ENCODE results near the gene NHERF2.

The NHERF2 gene

GRCh38 chr16:2035431-2036199, 8.9 kb downstream of the NHERF2 start:
- no peak overlapping the region for H3K27ac ChIP-seq (ENCODE audit: insufficient read depth, low read length, poor library complexity, severe bottlenecking)

GRCh38 chr16:2036200-2036966, 9.7 kb downstream of the NHERF2 start:
- Histone ChIP-seq H3K4me1 (ENCODE audit: control insufficient read depth, insufficient read depth, low read length, poor library complexity, severe bottlenecking) (no peaks in the 10 kb centered on the region), H3K4me3 (ENCODE audit: insufficient read depth, low read depth, low read length, poor library complexity, severe bottlenecking) (no peak overlapping the region), H3K9me3 (ENCODE audit: control insufficient read depth, low read length) (no peaks in the 10 kb centered on the region), H3K27ac (ENCODE audit: insufficient read depth, low read length, poor library complexity, severe bottlenecking) (no peak overlapping the region), H3K36me3 (ENCODE audit: control insufficient read depth, insufficient read depth, low read length) (no peaks in the 10 kb centered on the region), H3K27me3 (replicated peaks; ENCODE audit: control insufficient read depth, insufficient read depth, low read length, poor library complexity, severe bottlenecking) (no peaks in the 10 kb centered on the region)
- no peak for DNase-seq

More at GRCh38 chr16:2035431-2036199, 8.9 kb downstream of the NHERF2 start:
- Histone ChIP-seq H3K4me1 (ENCODE audit: control insufficient read depth, insufficient read depth, low read length, poor library complexity, severe bottlenecking) (no peaks in the 10 kb centered on the region), H3K9me3 (ENCODE audit: control insufficient read depth, low read length) (no peaks in the 10 kb centered on the region), H3K4me3 (ENCODE audit: insufficient read depth, low read depth, low read length, poor library complexity, severe bottlenecking) (no peak overlapping the region), H3K36me3 (ENCODE audit: control insufficient read depth, insufficient read depth, low read length) (no peaks in the 10 kb centered on the region), H3K27me3 (replicated peaks; ENCODE audit: control insufficient read depth, insufficient read depth, low read length, poor library complexity, severe bottlenecking) (no peaks in the 10 kb centered on the region)
- no peak for DNase-seq

- H3K27me3 ChIP-seq (replicated peaks; ENCODE audit: control insufficient read depth, insufficient read depth, low read length, poor library complexity, severe bottlenecking): no peaks in the 10 kb centered on the region
- no peak for DNase-seq
- H3K4me3 ChIP-seq (ENCODE audit: insufficient read depth, low read depth, low read length, poor library complexity, severe bottlenecking): no peak overlapping the region
- H3K27ac ChIP-seq (ENCODE audit: insufficient read depth, low read length, poor library complexity, severe bottlenecking): no peak overlapping the region
- no peaks in the 10 kb centered on the region for H3K36me3 ChIP-seq (ENCODE audit: control insufficient read depth, insufficient read depth, low read length)
- H3K4me1 ChIP-seq (ENCODE audit: control insufficient read depth, insufficient read depth, low read length, poor library complexity, severe bottlenecking): no peaks in the 10 kb centered on the region
- no peaks in the 10 kb centered on the region for H3K9me3 ChIP-seq (ENCODE audit: control insufficient read depth, low read length)
Measured at GRCh38 chr16:2037115-2037514, 10.4 kb downstream of the NHERF2 start.

GRCh38 chr16:2037647-2038381, 11.1 kb downstream of the NHERF2 start:
- H3K27ac ChIP-seq (ENCODE audit: insufficient read depth, low read length, poor library complexity, severe bottlenecking): no peak overlapping the region
- no peaks in the 10 kb centered on the region for H3K36me3 ChIP-seq (ENCODE audit: control insufficient read depth, insufficient read depth, low read length)
- no peak overlapping the region for H3K4me3 ChIP-seq (ENCODE audit: insufficient read depth, low read depth, low read length, poor library complexity, severe bottlenecking)
- no peaks in the 10 kb centered on the region for H3K4me1 ChIP-seq (ENCODE audit: control insufficient read depth, insufficient read depth, low read length, poor library complexity, severe bottlenecking)
- H3K9me3 ChIP-seq (ENCODE audit: control insufficient read depth, low read length): no peaks in the 10 kb centered on the region
- no peaks in the 10 kb centered on the region for H3K27me3 ChIP-seq (replicated peaks; ENCODE audit: control insufficient read depth, insufficient read depth, low read length, poor library complexity, severe bottlenecking)
- DNase-seq: no peak

- Histone ChIP-seq H3K4me1 (ENCODE audit: control insufficient read depth, insufficient read depth, low read length, poor library complexity, severe bottlenecking) (no peaks in the 10 kb centered on the region), H3K4me3 (ENCODE audit: insufficient read depth, low read depth, low read length, poor library complexity, severe bottlenecking) (no peak overlapping the region), H3K36me3 (ENCODE audit: control insufficient read depth, insufficient read depth, low read length) (no peaks in the 10 kb centered on the region), H3K9me3 (ENCODE audit: control insufficient read depth, low read length) (no peaks in the 10 kb centered on the region), H3K27ac (ENCODE audit: insufficient read depth, low read length, poor library complexity, severe bottlenecking) (no peak overlapping the region), H3K27me3 (replicated peaks; ENCODE audit: control insufficient read depth, insufficient read depth, low read length, poor library complexity, severe bottlenecking) (no peaks in the 10 kb centered on the region)
- DNase-seq: no peak
Measured at GRCh38 chr16:2038382-2039231, 11.9 kb downstream of the NHERF2 start.

- no peak for DNase-seq
- Histone ChIP-seq H3K4me3 (ENCODE audit: insufficient read depth, low read depth, low read length, poor library complexity, severe bottlenecking) (no peak overlapping the region), H3K9me3 (ENCODE audit: control insufficient read depth, low read length) (no peaks in the 10 kb centered on the region), H3K36me3 (ENCODE audit: control insufficient read depth, insufficient read depth, low read length) (no peaks in the 10 kb centered on the region), H3K27ac (ENCODE audit: insufficient read depth, low read length, poor library complexity, severe bottlenecking) (no peak overlapping the region), H3K27me3 (replicated peaks; ENCODE audit: control insufficient read depth, insufficient read depth, low read length, poor library complexity, severe bottlenecking) (no peaks in the 10 kb centered on the region), H3K4me1 (ENCODE audit: control insufficient read depth, insufficient read depth, low read length, poor library complexity, severe bottlenecking) (peaks cover 2% of the 10 kb centered on the region)
Measured at GRCh38 chr16:2039274-2040031, 12.8 kb downstream of the NHERF2 start.

GRCh38 chr16:2040041-2040786, 13.5 kb downstream of the NHERF2 start:
- no peaks in the 10 kb centered on the region for H3K9me3 ChIP-seq (ENCODE audit: control insufficient read depth, low read length)
- H3K36me3 ChIP-seq (ENCODE audit: control insufficient read depth, insufficient read depth, low read length): no peaks in the 10 kb centered on the region
- DNase-seq: no peak
- H3K27ac ChIP-seq (ENCODE audit: insufficient read depth, low read length, poor library complexity, severe bottlenecking): no peak overlapping the region
- H3K4me3 ChIP-seq (ENCODE audit: insufficient read depth, low read depth, low read length, poor library complexity, severe bottlenecking): no peak overlapping the region
- H3K4me1 ChIP-seq (ENCODE audit: control insufficient read depth, insufficient read depth, low read length, poor library complexity, severe bottlenecking): peaks cover 2% of the 10 kb centered on the region
- H3K27me3 ChIP-seq (replicated peaks; ENCODE audit: control insufficient read depth, insufficient read depth, low read length, poor library complexity, severe bottlenecking): no peaks in the 10 kb centered on the region

GRCh38 chr16:2040787-2041522, 14.3 kb downstream of the NHERF2 start:
- no peak for DNase-seq
- H3K27ac ChIP-seq (ENCODE audit: insufficient read depth, low read length, poor library complexity, severe bottlenecking): no peak overlapping the region
- H3K4me3 ChIP-seq (ENCODE audit: insufficient read depth, low read depth, low read length, poor library complexity, severe bottlenecking): no peak overlapping the region

More at GRCh38 chr16:2040787-2041522, 14.3 kb downstream of the NHERF2 start:
- Histone ChIP-seq H3K36me3 (ENCODE audit: control insufficient read depth, insufficient read depth, low read length) (no peaks in the 10 kb centered on the region), H3K4me1 (ENCODE audit: control insufficient read depth, insufficient read depth, low read length, poor library complexity, severe bottlenecking) (peaks cover 2% of the 10 kb centered on the region), H3K9me3 (ENCODE audit: control insufficient read depth, low read length) (no peaks in the 10 kb centered on the region), H3K27me3 (replicated peaks; ENCODE audit: control insufficient read depth, insufficient read depth, low read length, poor library complexity, severe bottlenecking) (no peaks in the 10 kb centered on the region)
